ENCODE results near the gene CMC2. TPM values are rescaled to one million over a fixed set of nuclear protein-coding genes. Genes with fewer than 3 reads are reported as not detected.

The CMC2 gene
- total and polyA plus RNA-seq, 2 of the 8 experiments (the other 6 are each of a cell fraction or from before 2014, with no cell fraction given), result 66.6 to 116 TPM

DNA sequence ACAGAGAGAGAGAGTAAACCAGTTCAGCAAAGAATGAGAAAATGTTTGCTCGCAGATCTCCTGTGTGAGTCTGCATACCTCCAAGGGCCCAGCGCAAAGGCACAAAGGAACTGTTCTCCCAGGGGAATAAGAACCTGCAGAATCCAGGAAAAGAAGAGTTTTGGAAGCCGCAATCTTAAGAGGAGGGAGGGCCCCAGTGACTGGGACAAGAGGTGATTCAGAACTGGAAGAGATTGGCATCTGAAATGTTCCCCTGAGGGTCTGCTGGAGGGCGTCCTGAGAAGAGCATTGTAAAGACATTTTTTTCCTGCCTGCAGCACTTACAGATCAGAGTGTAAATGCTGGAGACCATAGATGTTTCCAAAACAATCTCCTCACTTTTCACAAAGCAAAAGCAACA lies 35.0 kb upstream of the CMC2 start:
- no peak overlapping the region for H2AK5ac ChIP-seq (ENCODE audit: low read depth, low read length)
- H3K27me3 ChIP-seq (replicated peaks in 1 of 4; ENCODE audit: control insufficient read depth in 3 of 4, extremely low read depth in 1 of 4, insufficient read depth in 3 of 4, low read length in 3 of 4), result no peaks in the 10 kb centered on the region
- H2BK12ac ChIP-seq (ENCODE audit: low read depth, low read length), result no peak overlapping the region
- DNase-seq (ENCODE audit: low read depth in 1 of 2, low spot score in 2 of 2) (no peak), FAIRE-seq (no peak)
- no peak overlapping the region for H3K14ac ChIP-seq (ENCODE audit: insufficient read length)
- H2BK5ac ChIP-seq (ENCODE audit: low read depth, low read length), result no peak overlapping the region
- H3K23me2 ChIP-seq (ENCODE audit: low read depth, low read length), result no peaks in the 10 kb centered on the region; the same call in 1 of the 2 replicates
- TF ChIP-seq SP1 (IDR thresholded peaks at IDR 0.05; ENCODE audit: low read depth, low read length), result no peak
- no peak overlapping the region for H2BK120ac ChIP-seq (replicated peaks; ENCODE audit: low read depth, low read length)
- H2BK15ac ChIP-seq (ENCODE audit: low read length), result no peak overlapping the region
- H2AFZ ChIP-seq (ENCODE audit: low read length), result no peak overlapping the region
- H3K27ac ChIP-seq (ENCODE audit: low read depth, low read length), result no peak overlapping the region
- no peak overlapping the region for H3K23ac ChIP-seq (ENCODE audit: insufficient read length)
- no peak overlapping the region for H4K91ac ChIP-seq (replicated peaks; ENCODE audit: insufficient read length, low read length)
- H3K4ac ChIP-seq (replicated peaks; ENCODE audit: insufficient read length, low read depth, low read length), result no peak overlapping the region
- no peaks in the 10 kb centered on the region for H3K9me3 ChIP-seq (ENCODE audit: insufficient read depth in 2 of 2, low read depth in 1 of 2, low read length in 1 of 2)
- POLR2A ChIA-PET (ENCODE audit: partially characterized antibody), result interaction anchor here (2.1 kb wide), 1 partner anchor 32 kb away, joined by 5 read pairs; no protein-coding TSS in a partner anchor
- CTCF ChIA-PET (ENCODE audit: partially characterized antibody), result no interaction called here
- H4K5ac ChIP-seq (ENCODE audit: insufficient read length, low read depth, low read length), result no peak overlapping the region
- H3K4me3 ChIP-seq (ENCODE audit: extremely low read depth in 1 of 4, insufficient read depth in 2 of 4, low read depth in 3 of 4, low read length in 4 of 4), result no peak overlapping the region
- WGBS, 2 experiments (ENCODE audit: extremely low coverage in 1 of 2, insufficient coverage in 1 of 2, insufficient read length in 1 of 2, insufficient replicate concordance in 2 of 2, low coverage in 1 of 2, low lambda C conversion rate in 2 of 2, missing lambda C conversion rate in 1 of 2), result 88% methylated on average over 4 of the region's 4 CpGs; no CpG with 5 or more reads in 1 of the 2 experiments
- peaks cover 6% of the 10 kb centered on the region for H3K79me1 ChIP-seq (ENCODE audit: low read depth, low read length)
- no peak overlapping the region for H3K4me2 ChIP-seq (ENCODE audit: insufficient read depth in 1 of 2, low read depth in 2 of 2, low read length in 2 of 2)
- H4K20me1 ChIP-seq (replicated peaks in 1 of 2; ENCODE audit: control insufficient read depth in 1 of 2, insufficient read depth in 2 of 2, low read length in 2 of 2), result peaks cover 2 to 11% of the 10 kb centered on the region in 2 experiments
- peaks cover 0 to 6% (median 2%) of the 10 kb centered on the region in 4 experiments; a peak in 4 of 7 replicates for H3K4me1 ChIP-seq (replicated peaks in 1 of 4; ENCODE audit: control insufficient read depth in 3 of 4, insufficient read depth in 4 of 4, low read length in 3 of 4)
- H4K8ac ChIP-seq (ENCODE audit: extremely low read depth, insufficient read depth, low read length), result no peak overlapping the region
- H3K79me2 ChIP-seq (ENCODE audit: control insufficient read depth in 1 of 2, insufficient read depth in 2 of 2, low read length in 2 of 2), result peaks cover 2 to 42% of the 10 kb centered on the region in 2 experiments
- H3K18ac ChIP-seq (ENCODE audit: extremely low read depth, low read length), result no peak overlapping the region
- H3K56ac ChIP-seq (replicated peaks; ENCODE audit: insufficient read length, low read depth, low read length), result no peak overlapping the region
- H3K9ac ChIP-seq (replicated peaks in 1 of 4; ENCODE audit: extremely low read depth in 1 of 4, low read depth in 3 of 4, low read length in 3 of 4), result no peak overlapping the region
- no peak overlapping the region for H2BK20ac ChIP-seq (ENCODE audit: low read length)
- H3K36me3 ChIP-seq (ENCODE audit: control insufficient read depth in 2 of 4, insufficient read depth in 4 of 4, low read length in 3 of 4), result peaks cover 14 to 62% (median 45%) of the 10 kb centered on the region in 4 experiments
